ENCODE results near the gene PCCA.

DNA sequence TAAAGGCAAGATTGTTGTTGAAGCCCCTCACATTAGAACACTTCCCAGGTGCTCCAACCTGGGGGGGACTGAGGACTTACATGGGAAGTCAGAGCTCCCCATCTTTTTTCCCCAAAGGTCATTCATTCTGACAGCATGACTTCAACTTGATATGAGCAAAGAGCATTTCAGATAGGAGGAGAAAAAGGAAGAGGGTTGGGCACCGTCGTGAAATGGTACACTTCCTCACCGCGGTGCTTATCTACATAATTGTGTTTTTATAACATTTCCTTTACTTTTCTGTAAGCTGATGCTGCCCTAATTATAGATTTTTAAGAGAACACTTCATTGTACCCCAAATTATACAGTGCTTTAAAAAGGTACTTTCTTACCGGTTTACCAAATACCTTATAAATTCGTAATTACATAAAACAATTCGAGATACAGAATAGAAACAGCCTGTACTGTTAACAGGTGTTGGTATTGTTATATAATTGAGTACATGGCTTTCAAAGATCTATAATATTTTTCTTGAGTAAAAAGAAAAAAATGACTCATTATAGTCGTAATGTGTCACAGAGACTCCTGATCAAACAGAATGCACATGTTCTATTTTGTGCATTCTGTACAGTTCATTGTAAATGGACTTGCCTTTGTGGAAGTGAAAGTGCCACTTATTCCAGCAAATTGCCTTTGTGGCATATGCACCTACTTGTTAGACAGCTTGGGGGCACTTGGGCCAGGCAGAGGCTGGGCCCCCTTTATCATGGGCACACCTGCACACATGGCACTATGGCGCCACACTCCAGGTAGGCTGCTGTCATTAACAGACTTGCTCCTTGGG is 417.9 kb downstream of the PCCA start:
- TF ChIP-seq, protein P1, sequence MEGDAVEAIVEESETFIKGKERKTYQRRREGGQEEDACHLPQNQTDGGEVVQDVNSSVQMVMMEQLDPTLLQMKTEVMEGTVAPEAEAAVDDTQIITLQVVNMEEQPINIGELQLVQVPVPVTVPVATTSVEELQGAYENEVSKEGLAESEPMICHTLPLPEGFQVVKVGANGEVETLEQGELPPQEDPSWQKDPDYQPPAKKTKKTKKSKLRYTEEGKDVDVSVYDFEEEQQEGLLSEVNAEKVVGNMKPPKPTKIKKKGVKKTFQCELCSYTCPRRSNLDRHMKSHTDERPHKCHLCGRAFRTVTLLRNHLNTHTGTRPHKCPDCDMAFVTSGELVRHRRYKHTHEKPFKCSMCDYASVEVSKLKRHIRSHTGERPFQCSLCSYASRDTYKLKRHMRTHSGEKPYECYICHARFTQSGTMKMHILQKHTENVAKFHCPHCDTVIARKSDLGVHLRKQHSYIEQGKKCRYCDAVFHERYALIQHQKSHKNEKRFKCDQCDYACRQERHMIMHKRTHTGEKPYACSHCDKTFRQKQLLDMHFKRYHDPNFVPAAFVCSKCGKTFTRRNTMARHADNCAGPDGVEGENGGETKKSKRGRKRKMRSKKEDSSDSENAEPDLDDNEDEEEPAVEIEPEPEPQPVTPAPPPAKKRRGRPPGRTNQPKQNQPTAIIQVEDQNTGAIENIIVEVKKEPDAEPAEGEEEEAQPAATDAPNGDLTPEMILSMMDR (conservative IDR thresholded peaks at IDR 0.05; ENCODE audit: low read depth in 2 of 2), result no peak
- TF ChIP-seq, protein P2, sequence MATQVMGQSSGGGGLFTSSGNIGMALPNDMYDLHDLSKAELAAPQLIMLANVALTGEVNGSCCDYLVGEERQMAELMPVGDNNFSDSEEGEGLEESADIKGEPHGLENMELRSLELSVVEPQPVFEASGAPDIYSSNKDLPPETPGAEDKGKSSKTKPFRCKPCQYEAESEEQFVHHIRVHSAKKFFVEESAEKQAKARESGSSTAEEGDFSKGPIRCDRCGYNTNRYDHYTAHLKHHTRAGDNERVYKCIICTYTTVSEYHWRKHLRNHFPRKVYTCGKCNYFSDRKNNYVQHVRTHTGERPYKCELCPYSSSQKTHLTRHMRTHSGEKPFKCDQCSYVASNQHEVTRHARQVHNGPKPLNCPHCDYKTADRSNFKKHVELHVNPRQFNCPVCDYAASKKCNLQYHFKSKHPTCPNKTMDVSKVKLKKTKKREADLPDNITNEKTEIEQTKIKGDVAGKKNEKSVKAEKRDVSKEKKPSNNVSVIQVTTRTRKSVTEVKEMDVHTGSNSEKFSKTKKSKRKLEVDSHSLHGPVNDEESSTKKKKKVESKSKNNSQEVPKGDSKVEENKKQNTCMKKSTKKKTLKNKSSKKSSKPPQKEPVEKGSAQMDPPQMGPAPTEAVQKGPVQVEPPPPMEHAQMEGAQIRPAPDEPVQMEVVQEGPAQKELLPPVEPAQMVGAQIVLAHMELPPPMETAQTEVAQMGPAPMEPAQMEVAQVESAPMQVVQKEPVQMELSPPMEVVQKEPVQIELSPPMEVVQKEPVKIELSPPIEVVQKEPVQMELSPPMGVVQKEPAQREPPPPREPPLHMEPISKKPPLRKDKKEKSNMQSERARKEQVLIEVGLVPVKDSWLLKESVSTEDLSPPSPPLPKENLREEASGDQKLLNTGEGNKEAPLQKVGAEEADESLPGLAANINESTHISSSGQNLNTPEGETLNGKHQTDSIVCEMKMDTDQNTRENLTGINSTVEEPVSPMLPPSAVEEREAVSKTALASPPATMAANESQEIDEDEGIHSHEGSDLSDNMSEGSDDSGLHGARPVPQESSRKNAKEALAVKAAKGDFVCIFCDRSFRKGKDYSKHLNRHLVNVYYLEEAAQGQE (IDR thresholded peaks at IDR 0.05; ENCODE audit: unreplicated experiment), result no peak
- TF ChIP-seq EZH2 (IDR thresholded peaks at IDR 0.05; ENCODE audit: low read depth, unreplicated experiment) (no peak), POLR2AphosphoS5 (IDR thresholded peaks at IDR 0.05; ENCODE audit: low read depth) (no peak), CREB1 (CRISPR knock-in tag; IDR thresholded peaks at IDR 0.05; ENCODE audit: low read depth) (no peak), ZNF331 (CRISPR knock-in tag; IDR thresholded peaks at IDR 0.05; ENCODE audit: low read depth) (no peak), EZH2phosphoT487 (IDR thresholded peaks at IDR 0.05; ENCODE audit: unreplicated experiment) (no peak), NANOG (IDR thresholded peaks at IDR 0.05; ENCODE audit: borderline replicate concordance) (no peak)
- TF ChIP-seq, protein P3, sequence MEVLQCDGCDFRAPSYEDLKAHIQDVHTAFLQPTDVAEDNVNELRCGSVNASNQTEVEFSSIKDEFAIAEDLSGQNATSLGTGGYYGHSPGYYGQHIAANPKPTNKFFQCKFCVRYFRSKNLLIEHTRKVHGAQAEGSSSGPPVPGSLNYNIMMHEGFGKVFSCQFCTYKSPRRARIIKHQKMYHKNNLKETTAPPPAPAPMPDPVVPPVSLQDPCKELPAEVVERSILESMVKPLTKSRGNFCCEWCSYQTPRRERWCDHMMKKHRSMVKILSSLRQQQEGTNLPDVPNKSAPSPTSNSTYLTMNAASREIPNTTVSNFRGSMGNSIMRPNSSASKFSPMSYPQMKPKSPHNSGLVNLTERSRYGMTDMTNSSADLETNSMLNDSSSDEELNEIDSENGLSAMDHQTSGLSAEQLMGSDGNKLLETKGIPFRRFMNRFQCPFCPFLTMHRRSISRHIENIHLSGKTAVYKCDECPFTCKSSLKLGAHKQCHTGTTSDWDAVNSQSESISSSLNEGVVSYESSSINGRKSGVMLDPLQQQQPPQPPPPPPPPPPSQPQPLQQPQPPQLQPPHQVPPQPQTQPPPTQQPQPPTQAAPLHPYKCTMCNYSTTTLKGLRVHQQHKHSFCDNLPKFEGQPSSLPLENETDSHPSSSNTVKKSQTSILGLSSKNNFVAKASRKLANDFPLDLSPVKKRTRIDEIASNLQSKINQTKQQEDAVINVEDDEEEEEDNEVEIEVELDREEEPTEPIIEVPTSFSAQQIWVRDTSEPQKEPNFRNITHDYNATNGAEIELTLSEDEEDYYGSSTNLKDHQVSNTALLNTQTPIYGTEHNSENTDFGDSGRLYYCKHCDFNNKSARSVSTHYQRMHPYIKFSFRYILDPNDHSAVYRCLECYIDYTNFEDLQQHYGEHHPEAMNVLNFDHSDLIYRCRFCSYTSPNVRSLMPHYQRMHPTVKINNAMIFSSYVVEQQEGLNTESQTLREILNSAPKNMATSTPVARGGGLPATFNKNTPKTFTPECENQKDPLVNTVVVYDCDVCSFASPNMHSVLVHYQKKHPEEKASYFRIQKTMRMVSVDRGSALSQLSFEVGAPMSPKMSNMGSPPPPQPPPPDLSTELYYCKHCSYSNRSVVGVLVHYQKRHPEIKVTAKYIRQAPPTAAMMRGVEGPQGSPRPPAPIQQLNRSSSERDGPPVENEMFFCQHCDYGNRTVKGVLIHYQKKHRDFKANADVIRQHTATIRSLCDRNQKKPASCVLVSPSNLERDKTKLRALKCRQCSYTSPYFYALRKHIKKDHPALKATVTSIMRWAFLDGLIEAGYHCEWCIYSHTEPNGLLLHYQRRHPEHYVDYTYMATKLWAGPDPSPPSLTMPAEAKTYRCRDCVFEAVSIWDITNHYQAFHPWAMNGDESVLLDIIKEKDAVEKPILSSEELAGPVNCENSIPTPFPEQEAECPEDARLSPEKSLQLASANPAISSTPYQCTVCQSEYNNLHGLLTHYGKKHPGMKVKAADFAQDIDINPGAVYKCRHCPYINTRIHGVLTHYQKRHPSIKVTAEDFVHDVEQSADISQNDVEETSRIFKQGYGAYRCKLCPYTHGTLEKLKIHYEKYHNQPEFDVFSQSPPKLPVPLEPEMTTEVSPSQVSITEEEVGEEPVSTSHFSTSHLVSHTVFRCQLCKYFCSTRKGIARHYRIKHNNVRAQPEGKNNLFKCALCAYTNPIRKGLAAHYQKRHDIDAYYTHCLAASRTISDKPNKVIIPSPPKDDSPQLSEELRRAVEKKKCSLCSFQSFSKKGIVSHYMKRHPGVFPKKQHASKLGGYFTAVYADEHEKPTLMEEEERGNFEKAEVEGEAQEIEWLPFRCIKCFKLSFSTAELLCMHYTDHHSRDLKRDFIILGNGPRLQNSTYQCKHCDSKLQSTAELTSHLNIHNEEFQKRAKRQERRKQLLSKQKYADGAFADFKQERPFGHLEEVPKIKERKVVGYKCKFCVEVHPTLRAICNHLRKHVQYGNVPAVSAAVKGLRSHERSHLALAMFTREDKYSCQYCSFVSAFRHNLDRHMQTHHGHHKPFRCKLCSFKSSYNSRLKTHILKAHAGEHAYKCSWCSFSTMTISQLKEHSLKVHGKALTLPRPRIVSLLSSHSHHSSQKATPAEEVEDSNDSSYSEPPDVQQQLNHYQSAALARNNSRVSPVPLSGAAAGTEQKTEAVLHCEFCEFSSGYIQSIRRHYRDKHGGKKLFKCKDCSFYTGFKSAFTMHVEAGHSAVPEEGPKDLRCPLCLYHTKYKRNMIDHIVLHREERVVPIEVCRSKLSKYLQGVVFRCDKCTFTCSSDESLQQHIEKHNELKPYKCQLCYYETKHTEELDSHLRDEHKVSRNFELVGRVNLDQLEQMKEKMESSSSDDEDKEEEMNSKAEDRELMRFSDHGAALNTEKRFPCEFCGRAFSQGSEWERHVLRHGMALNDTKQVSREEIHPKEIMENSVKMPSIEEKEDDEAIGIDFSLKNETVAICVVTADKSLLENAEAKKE (CRISPR knock-in tag; IDR thresholded peaks at IDR 0.05), result no peak
- TF ChIP-seq, protein P4, sequence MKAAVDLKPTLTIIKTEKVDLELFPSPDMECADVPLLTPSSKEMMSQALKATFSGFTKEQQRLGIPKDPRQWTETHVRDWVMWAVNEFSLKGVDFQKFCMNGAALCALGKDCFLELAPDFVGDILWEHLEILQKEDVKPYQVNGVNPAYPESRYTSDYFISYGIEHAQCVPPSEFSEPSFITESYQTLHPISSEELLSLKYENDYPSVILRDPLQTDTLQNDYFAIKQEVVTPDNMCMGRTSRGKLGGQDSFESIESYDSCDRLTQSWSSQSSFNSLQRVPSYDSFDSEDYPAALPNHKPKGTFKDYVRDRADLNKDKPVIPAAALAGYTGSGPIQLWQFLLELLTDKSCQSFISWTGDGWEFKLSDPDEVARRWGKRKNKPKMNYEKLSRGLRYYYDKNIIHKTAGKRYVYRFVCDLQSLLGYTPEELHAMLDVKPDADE (IDR thresholded peaks at IDR 0.05), result no peak

Data from GM23338 (cell line).